ENCODE results near the gene LZTS2. TPM values are rescaled to one million over a fixed set of nuclear protein-coding genes. Genes with fewer than 3 reads are reported as not detected.

LZTS2 gene
- total RNA-seq, 4 donors from 2014 or later, result 26.7 to 55.2 (median 41.4) TPM

- H3K4me3 ChIP-seq, result no peak overlapping the region
- no peak for DNase-seq
- TF ChIP-seq CTCF (IDR thresholded peaks at IDR 0.05) (no peak), POLR2A (IDR thresholded peaks at IDR 0.05) (no peak)
- peaks cover 8 to 30% (median 9%) of the 10 kb centered on the region in 3 donors for H3K4me1 ChIP-seq
- WGBS, 2 donors, result 93 to 100% methylated on average over 1 of the region's 1 CpG
- no peak overlapping the region for H3K27ac ChIP-seq
- H3K27me3 ChIP-seq, result peaks cover 0 to 25% (median 7%) of the 10 kb centered on the region in 4 donors
- no peaks in the 10 kb centered on the region for H3K36me3 ChIP-seq
- intact Hi-C loops (cut with DNase I), result no loop called here
- no peaks in the 10 kb centered on the region for H3K9me3 ChIP-seq
These were observed 54.7 kb downstream of the LZTS2 start for GRCh38 chr10:101054351-101054750.

GRCh38 chr10:101054876-101055275 is 55.3 kb downstream of the LZTS2 start:
- H3K9me3 ChIP-seq, result no peaks in the 10 kb centered on the region
- H3K4me3 ChIP-seq, result no peak overlapping the region
- no peak for TF ChIP-seq POLR2A (IDR thresholded peaks at IDR 0.05)
- TF ChIP-seq CTCF (IDR thresholded peaks at IDR 0.05), result no peak
- peaks cover 0 to 20% (median 3%) of the 10 kb centered on the region in 4 donors for H3K27me3 ChIP-seq
- no peaks in the 10 kb centered on the region for H3K36me3 ChIP-seq
- WGBS, 2 donors, result 82 to 85% methylated on average over 4 to 5 of the region's 5 CpGs
- peaks cover 8 to 33% (median 11%) of the 10 kb centered on the region in 3 donors for H3K4me1 ChIP-seq
- no peak for DNase-seq
- no peak overlapping the region for H3K27ac ChIP-seq
- intact Hi-C loops (cut with DNase I), result no loop called here

GRCh38 chr10:101055411-101055810 is 55.8 kb downstream of the LZTS2 start:
- Histone ChIP-seq H3K4me3 (no peak overlapping the region), H3K27ac (no peak overlapping the region), H3K27me3 (peaks cover 0 to 15% (median 0%) of the 10 kb centered on the region in 4 donors), H3K36me3 (no peaks in the 10 kb centered on the region), H3K4me1 (peaks cover 7 to 33% (median 11%) of the 10 kb centered on the region in 3 donors), H3K9me3 (no peaks in the 10 kb centered on the region)
- WGBS, 2 donors, result 94% methylated on average over 4 of the region's 4 CpGs
- intact Hi-C loops (cut with DNase I), result no loop called here
- no peak for DNase-seq
- TF ChIP-seq CTCF (IDR thresholded peaks at IDR 0.05) (no peak), POLR2A (IDR thresholded peaks at IDR 0.05) (no peak)

- Histone ChIP-seq H3K9me3 (no peaks in the 10 kb centered on the region), H3K4me3 (no peak overlapping the region), H3K27me3 (peaks cover 0 to 3% (median 0%) of the 10 kb centered on the region in 4 donors), H3K36me3 (no peaks in the 10 kb centered on the region), H3K4me1 (peaks cover 8 to 35% (median 13%) of the 10 kb centered on the region in 3 donors), H3K27ac (no peak overlapping the region)
- TF ChIP-seq CTCF (IDR thresholded peaks at IDR 0.05) (no peak), POLR2A (IDR thresholded peaks at IDR 0.05) (no peak)
- no peak for DNase-seq
- intact Hi-C loops (cut with DNase I), result no loop called here
- WGBS, 2 donors, result 91 to 97% methylated on average over 4 of the region's 4 CpGs
These were observed 57.0 kb downstream of the LZTS2 start for GRCh38 chr10:101056365-101057151.

Small RNAs within 50 kb of the gene (small RNA-seq; reads per million reads assigned to genes)
- gene MIR608, result 0 reads per million in 4 donors

Other genes starting within 250 kb of the LZTS2 start
- 10 to 100 TPM; 12.1 to 24.8 (median 13.5) TPM for gene SLF2, start 86.8 kb upstream of the LZTS2 start, total RNA-seq
- 1 to 10 TPM in 3 of 4 donors, under 1 TPM in 1; 0.44 to 4.1 (median 1.3) TPM for gene SEMA4G, start 30.3 kb upstream of the LZTS2 start, total RNA-seq
- 10 to 100 TPM; 52.7 to 71.9 (median 60.7) TPM for gene MRPL43, start 12.3 kb upstream of the LZTS2 start, total RNA-seq
- gene TWNK, start 12.3 kb upstream of the LZTS2 start, total RNA-seq, result 10 to 100 TPM in 1 of 4 donors, 1 to 10 TPM in 3; 5.0 to 13.9 (median 6.5) TPM
- gene PDZD7, start 31.3 kb downstream of the LZTS2 start, total RNA-seq, result under 1 TPM in 3 of 4 donors, not detected in 1; 0.19 to 0.29 (median 0.26) TPM
- 10 to 100 TPM in 2 of 4 donors, 1 to 10 TPM in 2; 3.9 to 30.7 (median 9.4) TPM for gene SFXN3, start 31.4 kb downstream of the LZTS2 start, total RNA-seq
- 1 to 10 TPM in 2 of 4 donors, under 1 TPM in 1, not detected in 1; 0.47 to 1.4 (median 1.1) TPM for gene KAZALD1, start 62.2 kb downstream of the LZTS2 start, total RNA-seq
- not detected for gene TLX1, start 131.5 kb downstream of the LZTS2 start, total RNA-seq
- gene LBX1, start 229.7 kb downstream of the LZTS2 start, total RNA-seq, result not detected